MM.1S (cell line): ENCODE results near the gene TSPYL6.

Experiments
- DNase-seq: peaks from one replicate; pipeline ENCODE4 v3.0.0-alpha.2; 2015
- H2AFZ ChIP-seq: fragments of 300-600 bp; sonication (generic); 2 replicates; pipeline ENCODE4 v1.6.0; 2016; ENCODE audit warnings: antibody characterized with exemption, low read length
- H3F3A ChIP-seq: fragments of 300-600 bp; sonication (generic); 2 replicates; pipeline ENCODE4 v1.6.1; 2016; ENCODE audit warnings: mild to moderate bottlenecking, antibody characterized with exemption, low read length, moderate library complexity, mixed read lengths; ENCODE audit not compliant: insufficient read depth
- H3K27ac ChIP-seq: fragments of 300-600 bp; sonication (generic); 2 replicates; pipeline ENCODE4 v1.5.1; 2016; ENCODE audit warnings: mild to moderate bottlenecking, low read length
- H3K27me3 ChIP-seq: fragments of 300-600 bp; sonication (generic); replicated peaks from 2 replicates; pipeline ENCODE4 v1.6.0; 2016; ENCODE audit warnings: low read length; ENCODE audit not compliant: insufficient read depth
- H3K36me3 ChIP-seq: fragments of 300-600 bp; sonication (generic); replicated peaks from 2 replicates; pipeline ENCODE4 v1.6.1; 2016; ENCODE audit warnings: mild to moderate bottlenecking, low read length, mixed read lengths; ENCODE audit not compliant: insufficient read depth
- H3K4me1 ChIP-seq: fragments of 300-600 bp; sonication (generic); 2 replicates; pipeline ENCODE4 v1.6.1; 2016; ENCODE audit warnings: low read length, mixed read lengths
- H3K4me2 ChIP-seq: fragments of 300-600 bp; sonication (generic); 2 replicates; pipeline ENCODE4 v1.6.0; 2016; ENCODE audit warnings: low read depth, low read length
- H3K4me3 ChIP-seq: fragments of 300-600 bp; sonication (generic); 2 replicates; pipeline ENCODE4 v1.5.1; 2016; ENCODE audit warnings: low read length, mixed read lengths
- H3K79me2 ChIP-seq: fragments of 300-600 bp; sonication (generic); 2 replicates; pipeline ENCODE4 v1.6.1; 2016; ENCODE audit warnings: mixed run types, low read length, mixed read lengths
- H3K9ac ChIP-seq: fragments of 300-600 bp; sonication (generic); 2 replicates; pipeline ENCODE4 v1.6.1; 2016; ENCODE audit warnings: low read length, mixed read lengths
- H3K9me2 ChIP-seq: fragments of 300-600 bp; sonication (generic); replicated peaks from 2 replicates; pipeline ENCODE4 v1.6.1; 2016; ENCODE audit warnings: mild to moderate bottlenecking, low read length, mixed read lengths; ENCODE audit not compliant: insufficient read depth
- H3K9me3 ChIP-seq: fragments of 300-600 bp; sonication (generic); replicated peaks from 2 replicates; pipeline ENCODE4 v1.6.1; 2016; ENCODE audit warnings: mild to moderate bottlenecking, low read length, mixed read lengths; ENCODE audit not compliant: insufficient read depth
- H4K20me1 ChIP-seq: fragments of 300-600 bp; sonication (generic); 2 replicates; pipeline ENCODE4 v1.6.1; 2016; ENCODE audit warnings: mild to moderate bottlenecking, low read length, moderate library complexity, mixed read lengths; ENCODE audit not compliant: insufficient read depth
- CTCF ChIP-seq: fragments of 300-600 bp; sonication (generic); IDR thresholded peaks from 2 replicates; pipeline ENCODE4 v1.5.1; 2016; ENCODE audit warnings: antibody characterized with exemption, low read length, mixed read lengths
- EZH2 ChIP-seq: fragments of 300-600 bp; sonication (generic); optimal IDR thresholded peaks from 2 replicates; pipeline ENCODE3; 2017; ENCODE audit warnings: low read depth, mild to moderate bottlenecking, antibody characterized with exemption, low read length, mixed read lengths
- EZH2phosphoT487 ChIP-seq: fragments of 300-600 bp; sonication (generic); IDR thresholded peaks from 2 replicates; pipeline ENCODE4 v1.6.1; 2018; ENCODE audit warnings: antibody characterized with exemption, low read length

TSPYL6 gene

DNA sequence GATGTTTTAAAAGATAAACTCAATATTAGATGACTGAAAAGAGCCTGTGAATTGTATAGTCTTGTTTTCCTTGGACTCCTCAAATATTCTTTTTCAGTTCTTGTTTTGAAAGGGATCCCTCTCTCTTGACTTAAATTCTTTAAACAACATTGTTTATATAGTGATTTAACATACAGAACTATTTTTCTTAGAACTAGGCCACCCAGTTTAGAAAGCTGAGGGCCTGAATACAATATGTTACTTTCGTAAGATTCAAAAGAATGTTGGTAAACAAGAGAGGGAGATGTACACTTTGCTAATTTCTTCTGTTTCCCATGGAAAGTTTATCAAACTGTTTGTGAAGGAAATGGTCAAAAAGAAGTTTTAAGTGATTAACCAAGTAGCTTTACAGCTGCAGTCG lies 5.5 kb upstream of the TSPYL6 start:
- no peak overlapping the region for H3K4me3 ChIP-seq

GRCh38 chr2:54260241-54260595 lies 4.2 kb upstream of the TSPYL6 start:
- Histone ChIP-seq H3K4me2 (no peak overlapping the region), H3K36me3 (no peaks in the 10 kb centered on the region), H3K4me3 (no peak overlapping the region), H4K20me1 (no peaks in the 10 kb centered on the region), H3K9me2 (no peaks in the 10 kb centered on the region), H3F3A (no peaks in the 10 kb centered on the region), H3K4me1 (no peaks in the 10 kb centered on the region), H2AFZ (no peak overlapping the region), H3K9me3 (no peaks in the 10 kb centered on the region), H3K79me2 (no peaks in the 10 kb centered on the region), H3K27me3 (no peaks in the 10 kb centered on the region), H3K9ac (no peak overlapping the region), H3K27ac (no peak overlapping the region)
- no peak for DNase-seq
- no peak for TF ChIP-seq EZH2
- TF ChIP-seq CTCF, result no peak
- TF ChIP-seq EZH2phosphoT487, result no peak

More for the DNA sequence above, 5.5 kb upstream of the TSPYL6 start:
- Histone ChIP-seq H3K79me2 (no peaks in the 10 kb centered on the region), H3K27ac (no peak overlapping the region), H3K4me2 (no peak overlapping the region), H3K27me3 (no peaks in the 10 kb centered on the region), H3K36me3 (no peaks in the 10 kb centered on the region), H3K9me2 (no peaks in the 10 kb centered on the region), H3K9me3 (no peaks in the 10 kb centered on the region), H3F3A (no peaks in the 10 kb centered on the region), H3K4me1 (no peaks in the 10 kb centered on the region), H3K9ac (no peak overlapping the region), H2AFZ (no peak overlapping the region), H4K20me1 (no peaks in the 10 kb centered on the region)
- no peak for DNase-seq
- TF ChIP-seq CTCF, result no peak
- TF ChIP-seq EZH2, result no peak
- TF ChIP-seq EZH2phosphoT487, result no peak

DNA sequence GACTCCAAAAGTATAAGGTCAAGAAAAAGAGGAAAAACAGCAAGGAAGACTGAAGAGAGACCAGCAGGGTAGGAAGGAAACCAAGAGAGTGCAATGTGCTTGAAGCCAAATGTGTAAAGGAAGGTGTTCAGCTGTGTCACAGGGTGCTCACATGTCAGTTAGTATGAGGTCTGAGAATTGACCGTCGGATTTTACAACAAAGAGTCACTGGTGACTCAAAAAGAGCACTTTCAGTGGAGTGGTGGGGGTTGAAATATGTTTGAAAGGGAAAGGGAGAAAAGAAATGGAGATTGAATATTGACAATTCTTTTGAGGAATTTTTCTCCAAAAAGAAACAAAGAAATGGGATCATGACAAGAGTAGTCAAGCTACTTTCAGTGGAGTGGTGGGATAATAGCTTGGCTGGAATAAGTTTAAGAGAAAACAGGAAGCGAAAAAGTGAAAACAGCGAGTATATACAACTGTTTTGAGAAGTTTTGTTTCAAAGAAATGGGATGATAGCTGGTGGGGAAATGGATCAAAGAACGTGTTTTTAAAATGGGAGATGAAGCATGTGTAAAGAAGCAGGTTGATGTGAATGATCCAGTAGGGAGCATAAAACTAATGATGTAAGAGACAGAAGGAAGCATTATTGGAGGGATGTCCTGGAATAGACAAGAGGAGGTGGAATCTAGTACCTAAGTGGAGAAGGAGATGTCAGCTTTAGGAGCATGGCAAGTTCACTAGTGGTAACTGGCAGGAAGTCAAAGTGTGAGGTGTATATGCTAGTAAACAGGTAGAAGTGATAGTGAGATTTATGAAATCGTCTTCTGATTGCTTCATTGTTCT lies 3.6 kb upstream of the TSPYL6 start:
- Histone ChIP-seq H3K79me2 (no peaks in the 10 kb centered on the region), H3K4me3 (no peak overlapping the region), H2AFZ (no peak overlapping the region), H3K4me2 (no peak overlapping the region), H3K9ac (no peak overlapping the region), H3K9me3 (no peaks in the 10 kb centered on the region), H3K36me3 (no peaks in the 10 kb centered on the region), H3K9me2 (no peaks in the 10 kb centered on the region), H4K20me1 (no peaks in the 10 kb centered on the region), H3K4me1 (no peaks in the 10 kb centered on the region), H3K27ac (no peak overlapping the region), H3K27me3 (no peaks in the 10 kb centered on the region), H3F3A (no peaks in the 10 kb centered on the region)
- DNase-seq, result no peak
- TF ChIP-seq EZH2phosphoT487 (no peak), EZH2 (no peak)

- no peaks in the 10 kb centered on the region for H3K9me2 ChIP-seq
- no peak overlapping the region for H3K4me2 ChIP-seq
- H3K27ac ChIP-seq, result no peak overlapping the region
- no peak for DNase-seq
- H4K20me1 ChIP-seq, result no peaks in the 10 kb centered on the region
- H3K27me3 ChIP-seq, result no peaks in the 10 kb centered on the region
- H3K79me2 ChIP-seq, result no peaks in the 10 kb centered on the region
- TF ChIP-seq EZH2 (no peak), CTCF (no peak), EZH2phosphoT487 (no peak)
- no peaks in the 10 kb centered on the region for H3K36me3 ChIP-seq
- no peaks in the 10 kb centered on the region for H3F3A ChIP-seq
- no peaks in the 10 kb centered on the region for H3K4me1 ChIP-seq
- H2AFZ ChIP-seq, result no peak overlapping the region
- H3K9me3 ChIP-seq, result no peaks in the 10 kb centered on the region
- H3K4me3 ChIP-seq, result no peak overlapping the region
- H3K9ac ChIP-seq, result no peak overlapping the region
Observed at GRCh38 chr2:54258166-54258565, 2.1 kb upstream of the TSPYL6 start.
